H9 (cell line): ENCODE measurements around the gene RMND5A. TPM values are rescaled to one million over a fixed set of nuclear protein-coding genes. Genes with fewer than 3 reads are reported as not detected.
"Not testable (repeated sequence)": the region's sequence is repeated elsewhere in the genome, so short reads cannot be mapped to it uniquely, and the experiment has no call there.

Source experiments
- DNase-seq: peaks from one replicate; pipeline ENCODE4 v3.0.0-alpha.2; 2017
- H2AFZ ChIP-seq: one replicate; pipeline ENCODE4 v1.6.1; 2013; ENCODE audit warnings: mild to moderate bottlenecking, low read length, control low read depth, moderate library complexity
- H2AK5ac ChIP-seq: 2 replicates; pipeline ENCODE4 v1.6.1; 2013; ENCODE audit warnings: low read length, control low read depth, mixed read lengths; ENCODE audit not compliant: insufficient read length
- H2BK120ac ChIP-seq: one replicate; pipeline ENCODE4 v1.6.1; 2013; ENCODE audit warnings: low read depth, mild to moderate bottlenecking, low read length, control low read depth, inconsistent platforms; ENCODE audit not compliant: poor library complexity, severe bottlenecking
- H2BK12ac ChIP-seq: 2 replicates; pipeline ENCODE4 v1.6.1; 2013; ENCODE audit warnings: low read length, control low read depth, mixed read lengths, low read depth; ENCODE audit not compliant: insufficient read length
- H2BK15ac ChIP-seq: 2 replicates; pipeline ENCODE4 v1.6.1; 2013; ENCODE audit warnings: low read depth, low read length, control low read depth
- H2BK20ac ChIP-seq: one replicate; pipeline ENCODE4 v1.6.1; 2013; ENCODE audit warnings: low read depth, mild to moderate bottlenecking, low read length, control low read depth, inconsistent platforms; ENCODE audit not compliant: poor library complexity, severe bottlenecking
- H2BK5ac ChIP-seq: 2 replicates; pipeline ENCODE4 v1.6.1; 2013; ENCODE audit warnings: low read length, control low read depth, mixed read lengths; ENCODE audit not compliant: insufficient read length
- H3K14ac ChIP-seq: 2 replicates; pipeline ENCODE4 v1.6.1; 2013; ENCODE audit warnings: low read length, control low read depth; ENCODE audit not compliant: insufficient read depth
- H3K18ac ChIP-seq: 2 replicates; pipeline ENCODE4 v1.6.1; 2013; ENCODE audit warnings: low read depth, mild to moderate bottlenecking, mixed read lengths, low read length, control low read depth; ENCODE audit not compliant: insufficient read length
- H3K23ac ChIP-seq: 2 replicates; pipeline ENCODE4 v1.6.1; 2013; ENCODE audit warnings: low read length, control low read depth, mixed read lengths, low read depth; ENCODE audit not compliant: insufficient read length
- H3K23me2 ChIP-seq: 2 replicates; pipeline ENCODE4 v1.6.1; 2013; ENCODE audit warnings: low read depth, mild to moderate bottlenecking, mixed read lengths, low read length, control low read depth; ENCODE audit not compliant: insufficient read length, poor library complexity, severe bottlenecking
- H3K27ac ChIP-seq: 2 replicates; pipeline ENCODE4 v1.5.1; 2013; ENCODE audit warnings: low read length, control low read depth, mixed read lengths, low read depth; ENCODE audit not compliant: insufficient read length
- H3K27me3 ChIP-seq: 2 replicates; pipeline ENCODE4 v1.6.1; 2013; ENCODE audit warnings: low read length, control low read depth, inconsistent platforms; ENCODE audit not compliant: insufficient read depth
- H3K4ac ChIP-seq: 2 replicates; pipeline ENCODE4 v1.6.1; 2013; ENCODE audit warnings: low read depth, mild to moderate bottlenecking, control low read depth, inconsistent platforms, low read length, moderate library complexity
- H3K4me1 ChIP-seq: 2 replicates; pipeline ENCODE4 v1.6.1; 2013; ENCODE audit warnings: low read length, control low read depth, inconsistent platforms; ENCODE audit not compliant: insufficient read depth
- H3K4me2 ChIP-seq: 2 replicates; pipeline ENCODE4 v1.6.1; 2013; ENCODE audit warnings: low read length, control low read depth, mixed read lengths; ENCODE audit not compliant: insufficient read length, insufficient read depth
- H3K56ac ChIP-seq: 2 replicates; pipeline ENCODE4 v1.6.1; 2013; ENCODE audit warnings: low read depth, mild to moderate bottlenecking, mixed read lengths, low read length, control low read depth; ENCODE audit not compliant: insufficient read length
- H3K79me1 ChIP-seq: 2 replicates; pipeline ENCODE4 v1.6.1; 2013; ENCODE audit warnings: low read depth, mild to moderate bottlenecking, moderate library complexity, low read length, control low read depth, inconsistent platforms; ENCODE audit not compliant: insufficient read depth, poor library complexity, severe bottlenecking
- H3K79me2 ChIP-seq: 2 replicates; pipeline ENCODE4 v1.6.1; 2013; ENCODE audit warnings: low read length, control low read depth, inconsistent platforms; ENCODE audit not compliant: insufficient read depth
- H3K9ac ChIP-seq: 2 replicates; pipeline ENCODE4 v1.6.1; 2013; ENCODE audit warnings: low read length, control low read depth, mixed read lengths; ENCODE audit not compliant: insufficient read length; ENCODE audit errors: extremely low read depth
- H3K9me3 ChIP-seq: one replicate; pipeline ENCODE4 v1.6.1; 2013; ENCODE audit warnings: low read depth, low read length, inconsistent platforms; ENCODE audit not compliant: control insufficient read depth
- H3T11ph ChIP-seq: one replicate; pipeline ENCODE4 v1.6.1; 2013; ENCODE audit warnings: mild to moderate bottlenecking, low read length, control low read depth, inconsistent platforms
- H4K20me1 ChIP-seq: one replicate; pipeline ENCODE4 v1.6.1; 2013; ENCODE audit not compliant: control insufficient read depth, insufficient read length, insufficient read depth
- H4K5ac ChIP-seq: 2 replicates; pipeline ENCODE4 v1.6.1; 2013; ENCODE audit warnings: low read depth, mild to moderate bottlenecking, mixed read lengths, low read length, control low read depth; ENCODE audit not compliant: insufficient read length
- H4K8ac ChIP-seq: replicated peaks from 2 replicates; pipeline ENCODE4 v1.6.1; 2013; ENCODE audit warnings: low read length, control low read depth, mixed read lengths, low read depth; ENCODE audit not compliant: insufficient read length
- H4K91ac ChIP-seq: 2 replicates; pipeline ENCODE4 v1.6.1; 2013; ENCODE audit warnings: low read depth, mild to moderate bottlenecking, moderate library complexity, mixed read lengths, low read length, control low read depth; ENCODE audit not compliant: insufficient read length
- H3K27ac Mint-ChIP-seq, 3 experiments: 2 replicates in 2 of 3; 3 replicates in 1 of 3; pipeline ENCODE4 v1.8.0; 2020 to 2021; ENCODE audit warnings: mixed read lengths in 3 of 3, mild to moderate bottlenecking in 1 of 3, moderate library complexity in 1 of 3
- H3K27me3 Mint-ChIP-seq: 2 replicates; pipeline ENCODE4 v1.8.0; 2021; ENCODE audit warnings: low read depth, mild to moderate bottlenecking, moderate library complexity, mixed read lengths
- H3K36me3 Mint-ChIP-seq, 3 experiments: 2 replicates in 2 of 3; 3 replicates in 1 of 3; pipeline ENCODE4 v1.8.0; 2020 to 2021; ENCODE audit warnings: low read depth in 3 of 3, mixed read lengths in 3 of 3; ENCODE audit not compliant: insufficient read depth in 1 of 3
- H3K4me1 Mint-ChIP-seq, 2 experiments: 2 replicates each; pipeline ENCODE4 v1.8.0; 2020; ENCODE audit warnings: mixed read lengths in 2 of 2
- H3K4me3 Mint-ChIP-seq, 2 experiments: 2 replicates in 1 of 2; 3 replicates in 1 of 2; pipeline ENCODE4 v1.8.0; 2020 to 2021; ENCODE audit warnings: mild to moderate bottlenecking in 2 of 2, mixed read lengths in 2 of 2, moderate library complexity in 1 of 2
- H3K9me3 Mint-ChIP-seq, 2 experiments: 2 replicates in 1 of 2; 3 replicates in 1 of 2; pipeline ENCODE4 v1.8.0; 2020; ENCODE audit warnings: mild to moderate bottlenecking in 2 of 2, mixed read lengths in 2 of 2, moderate library complexity in 1 of 2
- WGBS: extraction: QIAGEN DNeasy Blood & Tissue Kit; methylation state at CpG from one replicate; pipeline ENCODE4 v1.1.7; 2013; ENCODE audit warnings: missing lambda C conversion rate, low lambda C conversion rate, mixed read lengths; ENCODE audit not compliant: insufficient read length; ENCODE audit errors: extremely low coverage; 5-methylcytosine and 5-hydroxymethylcytosine counted together
- total RNA-seq: library from RNA; stranded (reverse); gene quantifications from 2 replicates; pipeline ENCODE4 v1.2.1, GENCODE V29; 2021

RMND5A gene
- total RNA-seq, 1 experiment from 2014 or later: 48.8 TPM

- H2BK12ac ChIP-seq, H3K23me2 ChIP-seq, H3K4ac ChIP-seq, H3T11ph ChIP-seq, H3K56ac ChIP-seq, H3K27ac ChIP-seq, H2BK15ac ChIP-seq, H3K4me1 ChIP-seq, H3K18ac ChIP-seq, H4K91ac ChIP-seq, H3K4me3 Mint-ChIP-seq, H3K14ac ChIP-seq, H2BK5ac ChIP-seq, H3K9me3 ChIP-seq, H4K8ac ChIP-seq, DNase-seq, H3K23ac ChIP-seq, H2BK120ac ChIP-seq, H4K20me1 ChIP-seq, H4K5ac ChIP-seq, H3K27me3 ChIP-seq, H3K79me1 ChIP-seq, H2BK20ac ChIP-seq, H2AK5ac ChIP-seq, H3K27ac Mint-ChIP-seq, H3K4me2 ChIP-seq, H3K79me2 ChIP-seq, H2AFZ ChIP-seq, H3K9ac ChIP-seq, H3K9me3 Mint-ChIP-seq, H3K4me1 Mint-ChIP-seq, H3K36me3 Mint-ChIP-seq, H3K27me3 Mint-ChIP-seq: not testable (repeated sequence)
- no CpG with 5 or more reads among the region's 6 CpGs for WGBS
Measured at GRCh38 chr2:86732040-86732525, 12.0 kb downstream of the RMND5A start.

- not testable (repeated sequence) for H3K27me3 Mint-ChIP-seq
Measured at GRCh38 chr2:86732837-86733236, 12.7 kb downstream of the RMND5A start.

More at GRCh38 chr2:86732837-86733236, 12.7 kb downstream of the RMND5A start:
- H2BK120ac ChIP-seq, H2BK20ac ChIP-seq, H3K4ac ChIP-seq, H3K18ac ChIP-seq, H2BK12ac ChIP-seq, DNase-seq, H3K27ac ChIP-seq, H3K4me3 Mint-ChIP-seq, H3K79me2 ChIP-seq, H2AFZ ChIP-seq, H3K79me1 ChIP-seq, H3K23ac ChIP-seq, H3K4me2 ChIP-seq, H3K4me1 Mint-ChIP-seq, H3K23me2 ChIP-seq, H3T11ph ChIP-seq, H3K56ac ChIP-seq, H3K9ac ChIP-seq, H3K9me3 Mint-ChIP-seq, H2AK5ac ChIP-seq, H3K9me3 ChIP-seq, H4K20me1 ChIP-seq, H4K91ac ChIP-seq, H3K27me3 ChIP-seq, H3K14ac ChIP-seq, H2BK15ac ChIP-seq, H4K8ac ChIP-seq, H3K36me3 Mint-ChIP-seq, H3K4me1 ChIP-seq, H3K27ac Mint-ChIP-seq, H2BK5ac ChIP-seq, H4K5ac ChIP-seq: not testable (repeated sequence)
